Kidney (tissue), 14 donors: ENCODE results near the gene GATB. TPM values are rescaled to one million over a fixed set of nuclear protein-coding genes. Genes with fewer than 3 reads are reported as not detected.

Source experiments
- DNase-seq, 5 donors: peaks; one replicate each; pipeline ENCODE4 v3.0.0-alpha.2; 2013 to 2020
- FAIRE-seq: peaks from 2 replicates; lab custom pipeline; 2012; peaks lifted over from hg19 to GRCh38; lab: Jason Lieb, UNC
- H3K27ac ChIP-seq, 2 donors: one replicate each; pipeline ENCODE4 v1.7.0; 2013; ENCODE audit warnings: low read depth in 2 of 2, low read length in 2 of 2, inconsistent platforms in 1 of 2
- H3K27me3 ChIP-seq: one replicate; pipeline ENCODE4 v1.7.1; 2013; ENCODE audit warnings: low read length, inconsistent platforms; ENCODE audit not compliant: control insufficient read depth, insufficient read depth
- H3K36me3 ChIP-seq, 3 donors: one replicate each; pipeline versions ENCODE4 v1.7.0 to v1.7.1; 2013; ENCODE audit warnings: low read length in 3 of 3, control low read depth in 1 of 3, inconsistent platforms in 1 of 3; ENCODE audit not compliant: insufficient read depth in 3 of 3, control insufficient read depth in 2 of 3
- H3K4me1 ChIP-seq, 3 donors: one replicate each; pipeline versions ENCODE4 v1.7.0 to v1.7.1; 2013; ENCODE audit warnings: low read length in 3 of 3, inconsistent platforms in 1 of 3, low read depth in 1 of 3; ENCODE audit not compliant: control insufficient read depth in 2 of 3, insufficient read depth in 2 of 3
- H3K4me3 ChIP-seq, 3 donors: one replicate each; pipeline versions ENCODE4 v1.7.0 to v1.8.1; 2013; ENCODE audit warnings: low read length in 3 of 3, control low read depth in 1 of 3, inconsistent platforms in 1 of 3
- H3K9ac ChIP-seq, 3 donors: one replicate each; pipeline versions ENCODE4 v1.7.0 to v1.7.1; 2013; ENCODE audit warnings: low read length in 3 of 3, control low read depth in 1 of 3, inconsistent platforms in 1 of 3
- H3K9me3 ChIP-seq, 3 donors: one replicate each; pipeline versions ENCODE4 v1.7.0 to v1.7.1; 2013; ENCODE audit warnings: low read length in 3 of 3, control low read depth in 1 of 3, inconsistent platforms in 1 of 3; ENCODE audit not compliant: control insufficient read depth in 2 of 3, insufficient read depth in 1 of 3
- intact Hi-C: fragments of 100-400 bp; cut with DNase I; formaldehyde crosslinking; loops from one replicate; pipeline ENCODE4 v1.11.1; 2022
- polyA plus RNA-seq: library from polyadenylated mRNA; stranded (reverse); fragments of 350-450 nt; fragmentation: Illumina TruSeq; extraction: RNeasy Lipid Tissue Mini Kit (QIAGEN cat#74804); gene quantifications from one replicate; pipeline ENCODE4 v1.2.3, GENCODE V29; 2014; ENCODE audit warnings: low read depth, low replicate concordance; ENCODE audit not compliant: insufficient read depth
- total RNA-seq: library from RNA; stranded (reverse); fragmentation: NEBNext Ultra II Directional; extraction: Animal tissue kit (Norgen Biotek cat#: 25700); gene quantifications from one replicate; pipeline ENCODE4 v1.2.1, GENCODE V29; 2021
- TF ChIP-seq, protein P1 (sequence below): IDR thresholded peaks from 3 replicates; pipeline ENCODE4 v1.5.1; 2012; ENCODE audit warnings: mild to moderate bottlenecking, moderate library complexity, borderline replicate concordance; ENCODE audit not compliant: insufficient read depth; ENCODE audit errors: extremely low read depth
- donor health status: control.
- donor health status: control.
- donor health status: control.
- donor health status: control.
- donor health status: control.
- donor health status: DM: yes; HTN: yes; CAD: no.
- donor health status: Normal renal cell carcinoma (clear cell type).

GATB gene
- total and polyA plus RNA-seq, 2 donors from 2014 or later, result 17.0 to 50.9 TPM

DNA sequence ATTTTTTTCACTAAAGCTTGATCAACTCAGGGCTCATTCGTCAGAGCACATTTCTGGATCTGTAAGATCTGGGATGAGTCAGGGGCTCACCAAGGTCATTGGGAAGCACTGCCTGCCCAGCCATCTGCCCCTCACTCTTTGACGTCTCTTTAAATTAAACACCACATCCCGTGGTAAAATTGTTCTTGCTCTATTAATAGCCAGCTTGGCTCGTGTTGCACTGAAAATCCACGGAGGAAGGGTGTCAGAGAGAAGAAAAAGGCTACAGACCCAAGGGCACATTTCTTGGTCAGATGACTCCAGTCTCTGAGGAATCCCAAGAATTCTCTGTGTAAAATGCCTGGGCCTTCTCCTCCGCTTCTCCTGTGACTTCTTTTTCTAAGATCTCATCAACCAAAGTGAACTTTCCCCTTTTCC, 45.7 kb upstream of the GATB start:
- DNase-seq (no peak), FAIRE-seq (no peak)
- Histone ChIP-seq H3K4me1 (no peaks in the 10 kb centered on the region), H3K27ac (no peak overlapping the region), H3K4me3 (no peak overlapping the region), H3K36me3 (no peaks in the 10 kb centered on the region), H3K27me3 (no peaks in the 10 kb centered on the region), H3K9me3 (no peaks in the 10 kb centered on the region), H3K9ac (no peak overlapping the region)
- TF ChIP-seq, protein P1, sequence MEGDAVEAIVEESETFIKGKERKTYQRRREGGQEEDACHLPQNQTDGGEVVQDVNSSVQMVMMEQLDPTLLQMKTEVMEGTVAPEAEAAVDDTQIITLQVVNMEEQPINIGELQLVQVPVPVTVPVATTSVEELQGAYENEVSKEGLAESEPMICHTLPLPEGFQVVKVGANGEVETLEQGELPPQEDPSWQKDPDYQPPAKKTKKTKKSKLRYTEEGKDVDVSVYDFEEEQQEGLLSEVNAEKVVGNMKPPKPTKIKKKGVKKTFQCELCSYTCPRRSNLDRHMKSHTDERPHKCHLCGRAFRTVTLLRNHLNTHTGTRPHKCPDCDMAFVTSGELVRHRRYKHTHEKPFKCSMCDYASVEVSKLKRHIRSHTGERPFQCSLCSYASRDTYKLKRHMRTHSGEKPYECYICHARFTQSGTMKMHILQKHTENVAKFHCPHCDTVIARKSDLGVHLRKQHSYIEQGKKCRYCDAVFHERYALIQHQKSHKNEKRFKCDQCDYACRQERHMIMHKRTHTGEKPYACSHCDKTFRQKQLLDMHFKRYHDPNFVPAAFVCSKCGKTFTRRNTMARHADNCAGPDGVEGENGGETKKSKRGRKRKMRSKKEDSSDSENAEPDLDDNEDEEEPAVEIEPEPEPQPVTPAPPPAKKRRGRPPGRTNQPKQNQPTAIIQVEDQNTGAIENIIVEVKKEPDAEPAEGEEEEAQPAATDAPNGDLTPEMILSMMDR, result no peak
- intact Hi-C loops, result no loop called here

DNA sequence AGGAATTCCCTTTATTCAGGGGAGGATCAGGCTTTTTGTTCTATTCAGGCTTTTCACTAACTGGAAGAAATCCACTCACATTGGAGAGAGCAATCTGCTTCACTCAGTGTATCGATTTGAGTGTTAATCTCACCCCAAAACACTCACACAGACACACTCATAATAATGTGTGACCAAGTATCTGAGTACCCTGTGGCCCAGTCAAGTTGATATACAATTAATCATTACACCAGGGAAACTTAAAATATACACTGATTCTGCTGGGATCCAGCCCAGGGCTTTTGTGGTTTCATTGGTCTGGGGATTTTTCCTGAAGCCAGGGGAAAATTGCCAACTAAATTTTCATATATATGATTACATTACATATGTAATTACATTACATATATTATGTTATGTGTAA, 44.0 kb upstream of the GATB start:
- FAIRE-seq (no peak), DNase-seq (no peak)
- Histone ChIP-seq H3K4me3 (no peak overlapping the region), H3K9me3 (no peaks in the 10 kb centered on the region), H3K36me3 (no peaks in the 10 kb centered on the region), H3K27ac (no peak overlapping the region), H3K4me1 (no peaks in the 10 kb centered on the region), H3K9ac (no peak overlapping the region), H3K27me3 (no peaks in the 10 kb centered on the region)
- TF ChIP-seq, protein P1, result no peak
- intact Hi-C loops, result no loop called here

DNA sequence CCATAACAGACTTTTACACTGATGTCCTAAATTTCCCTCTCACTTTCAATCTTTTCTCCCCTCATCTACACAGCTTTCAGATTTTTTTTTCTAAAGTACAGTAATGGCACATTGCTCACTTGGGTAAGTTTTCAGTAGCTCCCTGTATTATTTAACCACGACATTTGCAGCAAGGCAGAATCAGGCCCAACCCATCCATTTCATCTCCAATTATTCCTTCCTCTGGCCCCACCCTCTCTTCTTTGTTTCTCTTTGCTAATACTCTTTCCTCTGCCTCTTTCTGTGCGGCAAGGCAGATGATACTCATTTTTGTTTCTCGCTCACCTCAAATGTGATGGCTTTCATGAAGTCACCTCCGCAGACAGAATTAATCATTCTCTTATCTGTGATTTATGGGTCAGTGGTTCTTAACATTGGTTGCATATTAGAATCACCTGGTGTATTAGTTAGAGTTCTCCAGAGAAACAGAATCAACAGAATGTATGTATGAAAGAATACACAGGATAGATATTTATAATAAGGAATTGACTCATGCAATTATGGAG, 43.4 kb upstream of the GATB start:
- no peaks in the 10 kb centered on the region for H3K9me3 ChIP-seq
- no peak overlapping the region for H3K9ac ChIP-seq
- TF ChIP-seq, protein P1, result no peak
- no peaks in the 10 kb centered on the region for H3K4me1 ChIP-seq
- FAIRE-seq, result no peak
- intact Hi-C loops, result no loop called here
- no peak overlapping the region for H3K4me3 ChIP-seq
- no peak overlapping the region for H3K27ac ChIP-seq
- no peaks in the 10 kb centered on the region for H3K36me3 ChIP-seq
- H3K27me3 ChIP-seq, result no peaks in the 10 kb centered on the region
- DNase-seq, result no peak

DNA sequence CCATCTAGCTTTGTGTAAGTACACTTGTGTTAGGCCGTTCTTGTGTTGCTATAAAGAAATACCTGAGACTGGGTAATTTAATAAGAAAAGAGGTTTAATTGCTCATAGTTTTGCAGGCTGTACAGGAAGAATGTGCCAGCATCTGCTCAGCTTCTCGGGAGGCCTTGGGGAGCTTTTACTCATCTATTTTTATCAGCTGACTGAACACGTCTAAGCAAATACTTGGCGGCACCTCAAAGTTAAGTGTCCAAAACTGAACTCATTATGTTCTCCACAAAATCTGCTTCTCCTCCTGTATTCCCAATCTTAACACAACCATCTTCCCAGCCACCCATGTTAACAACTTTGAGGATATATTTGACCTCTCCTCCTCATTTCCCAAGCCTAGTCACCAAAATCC, 42.4 kb upstream of the GATB start:
- no peak for DNase-seq
- no peak overlapping the region for H3K9ac ChIP-seq
- no peak for FAIRE-seq
- no peaks in the 10 kb centered on the region for H3K27me3 ChIP-seq
- H3K36me3 ChIP-seq, result no peaks in the 10 kb centered on the region
- no peaks in the 10 kb centered on the region for H3K9me3 ChIP-seq
- TF ChIP-seq, protein P1, result no peak
- no peak overlapping the region for H3K27ac ChIP-seq
- H3K4me1 ChIP-seq, result no peaks in the 10 kb centered on the region
- intact Hi-C loops, result no loop called here
- H3K4me3 ChIP-seq, result no peak overlapping the region
